ENCODE results near the gene POU5F1.

GRCh38 chr6:31168606-31169005 lies 1.9 kb downstream of the POU5F1 start:
- TF ChIP-seq, protein P1, sequence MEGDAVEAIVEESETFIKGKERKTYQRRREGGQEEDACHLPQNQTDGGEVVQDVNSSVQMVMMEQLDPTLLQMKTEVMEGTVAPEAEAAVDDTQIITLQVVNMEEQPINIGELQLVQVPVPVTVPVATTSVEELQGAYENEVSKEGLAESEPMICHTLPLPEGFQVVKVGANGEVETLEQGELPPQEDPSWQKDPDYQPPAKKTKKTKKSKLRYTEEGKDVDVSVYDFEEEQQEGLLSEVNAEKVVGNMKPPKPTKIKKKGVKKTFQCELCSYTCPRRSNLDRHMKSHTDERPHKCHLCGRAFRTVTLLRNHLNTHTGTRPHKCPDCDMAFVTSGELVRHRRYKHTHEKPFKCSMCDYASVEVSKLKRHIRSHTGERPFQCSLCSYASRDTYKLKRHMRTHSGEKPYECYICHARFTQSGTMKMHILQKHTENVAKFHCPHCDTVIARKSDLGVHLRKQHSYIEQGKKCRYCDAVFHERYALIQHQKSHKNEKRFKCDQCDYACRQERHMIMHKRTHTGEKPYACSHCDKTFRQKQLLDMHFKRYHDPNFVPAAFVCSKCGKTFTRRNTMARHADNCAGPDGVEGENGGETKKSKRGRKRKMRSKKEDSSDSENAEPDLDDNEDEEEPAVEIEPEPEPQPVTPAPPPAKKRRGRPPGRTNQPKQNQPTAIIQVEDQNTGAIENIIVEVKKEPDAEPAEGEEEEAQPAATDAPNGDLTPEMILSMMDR (IDR thresholded peaks at IDR 0.05): no peak
- TF ChIP-seq POLR2A (IDR thresholded peaks at IDR 0.05): no peak
